ENCODE data around the gene MEAK7.

DNA sequence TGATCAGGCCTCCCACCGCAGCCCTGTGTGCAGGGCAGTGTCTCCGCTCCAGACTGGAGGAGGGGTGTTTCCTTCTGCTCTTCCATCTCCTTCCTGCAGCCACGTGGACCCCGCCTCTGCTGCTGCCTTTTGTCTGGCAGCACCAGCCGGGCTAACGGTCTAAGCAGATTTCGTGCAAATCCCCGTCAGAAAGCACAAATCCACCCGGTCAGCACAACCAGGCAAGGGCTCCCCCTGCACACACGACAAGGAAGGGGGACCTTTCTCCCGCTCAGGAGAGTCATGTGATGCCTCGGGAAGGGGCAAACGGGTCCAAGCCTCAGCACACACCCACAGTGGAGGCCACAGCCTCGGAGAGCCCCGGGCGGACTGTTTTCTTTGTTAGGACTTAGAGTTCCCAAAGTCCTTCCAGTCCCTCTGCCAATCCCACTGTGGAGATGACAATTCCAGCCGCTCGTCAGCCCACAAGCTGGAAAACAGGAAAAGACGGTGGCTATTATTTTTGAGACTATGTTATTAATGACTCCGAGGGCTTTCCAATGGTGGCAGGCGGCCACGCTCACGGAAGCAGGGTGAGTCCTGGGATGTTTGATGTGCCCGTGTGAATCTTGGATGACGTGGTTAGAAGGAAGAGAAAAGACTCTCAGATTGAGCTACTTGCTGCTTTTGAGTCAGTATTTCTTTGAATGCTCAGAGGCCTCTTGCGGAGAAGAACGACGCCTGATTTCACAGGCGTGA is 22.5 kb upstream of the MEAK7 start:
- TF ChIP-seq, protein P1, sequence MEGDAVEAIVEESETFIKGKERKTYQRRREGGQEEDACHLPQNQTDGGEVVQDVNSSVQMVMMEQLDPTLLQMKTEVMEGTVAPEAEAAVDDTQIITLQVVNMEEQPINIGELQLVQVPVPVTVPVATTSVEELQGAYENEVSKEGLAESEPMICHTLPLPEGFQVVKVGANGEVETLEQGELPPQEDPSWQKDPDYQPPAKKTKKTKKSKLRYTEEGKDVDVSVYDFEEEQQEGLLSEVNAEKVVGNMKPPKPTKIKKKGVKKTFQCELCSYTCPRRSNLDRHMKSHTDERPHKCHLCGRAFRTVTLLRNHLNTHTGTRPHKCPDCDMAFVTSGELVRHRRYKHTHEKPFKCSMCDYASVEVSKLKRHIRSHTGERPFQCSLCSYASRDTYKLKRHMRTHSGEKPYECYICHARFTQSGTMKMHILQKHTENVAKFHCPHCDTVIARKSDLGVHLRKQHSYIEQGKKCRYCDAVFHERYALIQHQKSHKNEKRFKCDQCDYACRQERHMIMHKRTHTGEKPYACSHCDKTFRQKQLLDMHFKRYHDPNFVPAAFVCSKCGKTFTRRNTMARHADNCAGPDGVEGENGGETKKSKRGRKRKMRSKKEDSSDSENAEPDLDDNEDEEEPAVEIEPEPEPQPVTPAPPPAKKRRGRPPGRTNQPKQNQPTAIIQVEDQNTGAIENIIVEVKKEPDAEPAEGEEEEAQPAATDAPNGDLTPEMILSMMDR (IDR thresholded peaks at IDR 0.05): no peak
- no peak for TF ChIP-seq POLR2A (IDR thresholded peaks at IDR 0.05)

All from testis (tissue), 2 donors.